NCI-H345 treated with DMSO at 0.1 percent for 48 hours (cell line): Measurements from ENCODE around the gene MAL.

Experiments
- DNase-seq: peaks from one replicate; lab custom pipeline; 2025; ENCODE audit not compliant: unreplicated experiment; lab: John Stamatoyannopoulos, UW

MAL gene

GRCh38 chr2:95015261-95015912 is 10.1 kb upstream of the MAL start:
- DNase-seq = no peak

DNA sequence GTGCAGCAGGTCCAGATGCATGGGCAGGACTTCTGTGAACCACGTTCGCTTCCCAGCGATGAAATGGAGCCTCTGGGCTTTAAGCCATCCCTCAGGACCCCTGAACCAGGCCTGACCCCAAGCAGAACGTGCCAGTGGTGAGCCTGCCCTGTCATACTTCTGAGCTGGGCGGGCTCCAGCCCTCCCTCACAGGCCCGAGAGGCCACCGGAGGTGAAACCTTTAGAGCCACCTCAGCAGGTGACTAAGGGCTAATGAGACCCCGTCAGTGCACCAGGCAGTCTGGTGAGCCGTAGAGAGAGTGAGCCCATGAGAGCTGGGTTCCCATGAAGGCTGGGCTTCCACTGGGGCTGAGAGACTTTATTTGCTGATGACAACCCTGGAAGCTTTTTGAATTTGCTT is 8.9 kb upstream of the MAL start:
- no peak for DNase-seq

DNA sequence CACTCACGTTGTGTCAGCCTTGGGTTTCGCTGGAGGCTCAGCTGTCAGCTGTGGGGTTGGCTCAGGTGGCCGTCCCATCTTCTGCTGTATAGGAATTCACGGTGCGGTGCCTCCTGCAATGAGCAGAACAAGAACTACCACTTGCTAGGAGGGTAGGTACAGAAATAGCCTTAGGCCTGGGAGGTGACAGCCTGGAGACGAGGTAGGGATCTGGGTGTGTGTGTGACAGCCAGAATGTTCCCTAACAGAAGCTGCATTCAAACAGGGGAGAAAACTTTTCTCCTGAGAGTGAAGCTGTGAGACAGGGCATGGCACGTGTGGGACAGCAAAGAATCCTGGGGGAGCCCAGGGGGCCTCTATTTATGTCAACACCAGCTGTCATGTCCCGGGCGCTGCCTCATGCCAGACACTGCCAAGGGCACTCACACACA is 8.4 kb upstream of the MAL start:
- no peak for DNase-seq

DNA sequence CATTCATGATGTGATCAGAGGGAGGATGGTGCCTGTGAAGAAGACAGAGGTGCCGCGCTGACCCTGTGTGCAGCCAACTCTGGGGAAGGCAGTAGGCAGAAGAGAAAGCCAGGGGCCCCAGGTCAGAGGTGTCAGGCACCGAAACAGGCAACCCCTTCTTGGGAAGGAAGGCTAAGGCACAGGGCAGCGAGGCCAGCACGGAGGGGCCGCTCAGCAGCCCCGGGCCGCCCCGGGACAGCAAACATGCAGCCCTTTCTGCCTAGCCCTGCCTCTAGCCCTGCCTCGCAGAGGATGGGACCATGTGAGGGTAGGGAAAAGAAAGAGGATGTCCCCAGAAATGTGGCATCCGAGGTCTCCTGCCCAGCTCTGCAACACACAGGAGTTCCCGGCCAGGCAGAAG is 7.7 kb upstream of the MAL start:
- DNase-seq = no peak

- no peak for DNase-seq
Observed at GRCh38 chr2:95018301-95018700, 7.2 kb upstream of the MAL start.

DNA sequence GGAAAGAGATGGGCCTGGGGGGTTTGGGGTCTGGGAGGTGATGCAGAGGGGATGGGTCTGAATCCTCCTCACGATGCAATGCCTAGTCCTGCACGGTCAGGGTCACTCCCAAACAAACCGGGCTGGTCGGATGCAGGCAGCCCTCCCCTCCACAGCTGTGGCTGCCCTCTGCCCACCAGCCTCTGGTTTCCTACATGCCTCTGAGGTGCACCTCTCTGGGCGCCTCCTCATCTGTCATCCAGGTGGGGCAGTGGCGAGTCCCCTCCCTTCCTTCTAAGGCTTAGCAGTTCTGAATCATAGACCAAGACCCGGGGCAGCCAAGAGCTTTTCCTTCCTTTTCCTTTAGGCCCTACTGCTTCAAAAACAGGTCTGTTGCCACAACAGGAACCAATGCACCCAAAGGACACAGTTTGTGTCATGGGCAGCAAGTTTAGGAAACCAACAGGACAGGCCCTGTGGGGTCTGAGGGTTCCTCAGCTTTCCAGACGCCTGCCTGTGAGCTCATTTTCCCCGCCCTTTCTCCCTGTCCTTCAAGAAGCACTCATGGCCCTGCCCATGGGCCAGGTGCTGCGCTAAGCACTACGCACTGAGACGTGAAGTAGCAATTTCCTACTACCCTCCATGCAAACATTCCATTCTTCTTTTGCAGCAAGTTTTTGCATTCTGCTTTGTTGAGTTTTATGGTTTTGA is 6.5 kb upstream of the MAL start:
- DNase-seq = no peak

- DNase-seq = no peak
Observed at GRCh38 chr2:95019572-95019971, 5.9 kb upstream of the MAL start.

GRCh38 chr2:95020275-95021022 is 5.1 kb upstream of the MAL start:
- DNase-seq = no peak

DNA sequence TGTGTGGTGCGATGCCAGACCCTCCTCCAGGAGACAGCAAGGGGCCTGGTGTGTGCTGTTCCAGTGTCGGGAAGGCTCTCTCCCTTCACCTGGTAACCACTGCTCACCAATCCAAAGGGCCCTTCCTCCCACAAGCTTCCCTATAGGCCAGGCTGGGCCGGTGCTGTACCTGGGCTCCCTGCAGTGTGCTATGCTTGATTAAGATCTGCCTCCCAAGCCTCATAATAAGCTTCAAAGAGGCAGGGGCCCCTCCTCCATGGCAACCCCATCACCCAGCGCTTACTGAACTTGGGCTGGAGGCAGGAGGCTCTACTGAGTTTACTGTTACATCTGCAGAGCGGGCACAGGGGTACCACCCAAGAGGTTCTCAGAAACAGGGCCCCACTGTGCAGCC is 4.5 kb upstream of the MAL start:
- DNase-seq = no peak

- no peak for DNase-seq
Observed at GRCh38 chr2:95021847-95022246, 3.7 kb upstream of the MAL start.

- peak; percentile 68 for DNase-seq
Observed at GRCh38 chr2:95022309-95023221, 2.9 kb upstream of the MAL start.

DNA sequence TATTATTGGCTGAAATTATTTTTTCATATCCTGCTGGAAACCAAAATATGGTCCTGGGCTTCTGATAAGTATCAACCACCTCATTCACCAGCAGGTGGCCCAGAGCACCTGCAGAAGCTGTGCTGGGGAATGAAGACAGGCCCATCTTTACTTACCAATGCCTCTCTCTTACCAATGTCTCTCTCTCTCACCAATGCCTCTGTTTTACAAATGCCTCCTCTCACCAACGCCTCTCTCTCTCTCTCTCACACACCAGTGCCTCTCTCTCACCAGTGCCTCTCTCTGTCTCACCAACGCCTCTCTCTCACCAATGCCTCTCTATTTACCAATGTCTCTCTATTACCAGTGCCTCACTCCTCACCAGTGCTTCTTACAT is 2.3 kb upstream of the MAL start:
- peak; percentile 46 for DNase-seq

DNA sequence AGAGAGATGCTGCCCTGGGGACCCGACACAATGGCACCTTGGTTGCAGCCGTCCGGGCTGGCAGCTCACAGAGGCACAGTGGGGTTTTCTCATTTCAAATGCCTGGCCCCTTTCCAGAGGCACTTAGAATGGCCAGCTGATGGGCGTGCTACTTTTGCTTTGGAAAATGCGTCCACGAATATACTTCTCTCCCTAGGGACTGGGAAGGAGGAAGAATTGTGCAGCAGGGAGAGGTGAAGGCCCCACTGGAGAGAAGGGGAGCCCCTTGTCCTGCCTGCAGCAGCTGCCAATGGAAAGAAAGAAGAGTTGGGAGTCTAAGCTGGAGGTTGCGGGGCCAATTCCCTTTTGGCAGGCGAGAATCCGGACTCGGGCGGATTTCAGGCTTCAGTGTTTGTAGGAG is 1.1 kb upstream of the MAL start:
- peak; percentile 68 for DNase-seq

DNA sequence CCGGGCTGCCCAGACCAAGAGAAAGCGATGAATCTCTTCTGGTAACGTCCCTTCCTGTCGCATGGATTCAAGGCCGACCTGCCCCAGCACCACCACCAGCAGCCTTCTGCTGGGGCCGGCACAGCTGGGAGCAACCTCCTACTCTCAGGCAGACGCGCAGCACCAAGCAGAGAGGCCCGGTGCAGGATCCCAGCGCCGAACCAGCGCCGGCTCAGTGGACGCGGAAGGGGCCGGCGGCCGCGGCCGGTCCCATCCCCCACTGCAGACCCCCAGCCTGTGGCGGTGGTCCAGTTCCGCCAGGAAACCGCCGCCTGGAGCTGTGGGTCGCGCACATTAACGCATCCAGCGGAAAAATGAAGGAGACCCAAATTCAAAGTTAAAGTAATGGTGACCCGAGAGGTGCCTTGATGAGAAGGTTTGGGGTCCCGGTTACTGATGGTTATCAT is 525 bp upstream of the MAL start:
- DNase-seq = no peak

DNA sequence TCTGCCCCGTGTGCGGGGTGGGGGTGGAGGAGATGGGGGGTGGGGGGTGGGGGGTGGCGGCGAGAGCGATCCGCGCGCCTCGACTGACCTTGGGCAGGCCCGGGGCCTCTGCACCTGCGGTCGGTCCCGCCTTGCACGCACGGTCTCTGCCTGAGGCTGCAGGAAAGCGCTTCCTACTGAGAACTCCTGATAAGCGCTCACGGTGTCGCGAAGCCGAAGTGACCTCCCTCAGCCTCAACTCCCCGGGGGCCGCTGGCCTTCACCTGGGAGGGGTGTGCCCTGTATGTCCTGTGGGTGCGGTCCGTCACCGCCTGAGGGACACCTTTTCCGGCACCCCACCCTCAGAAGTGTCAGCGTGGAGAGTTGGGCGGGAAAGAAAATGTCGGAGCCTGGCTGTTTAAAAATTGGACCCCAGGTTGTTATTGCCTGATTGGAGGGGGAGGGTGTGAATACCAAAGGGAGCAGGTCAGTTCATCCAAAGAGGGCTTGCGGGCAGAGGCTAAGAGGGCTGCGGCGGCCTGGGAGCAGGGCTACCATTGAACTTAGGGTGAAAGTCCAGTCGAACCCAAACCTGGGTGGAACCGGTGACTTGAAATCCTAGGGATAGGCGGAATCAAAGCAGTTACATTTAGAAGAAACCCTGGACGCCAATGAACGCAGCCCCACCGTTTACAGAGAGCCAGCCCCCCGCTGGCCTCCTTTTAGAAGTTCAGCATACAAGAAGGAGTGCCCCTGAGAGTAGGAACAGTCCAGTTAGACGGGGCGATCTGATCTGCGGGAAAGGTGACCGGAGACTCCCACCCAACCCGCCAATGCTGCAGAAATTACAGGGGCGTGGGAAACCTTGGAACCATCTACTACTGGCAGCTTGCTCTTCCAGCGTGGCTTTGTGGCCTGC is 1.2 kb downstream of the MAL start:
- no peak for DNase-seq

DNA sequence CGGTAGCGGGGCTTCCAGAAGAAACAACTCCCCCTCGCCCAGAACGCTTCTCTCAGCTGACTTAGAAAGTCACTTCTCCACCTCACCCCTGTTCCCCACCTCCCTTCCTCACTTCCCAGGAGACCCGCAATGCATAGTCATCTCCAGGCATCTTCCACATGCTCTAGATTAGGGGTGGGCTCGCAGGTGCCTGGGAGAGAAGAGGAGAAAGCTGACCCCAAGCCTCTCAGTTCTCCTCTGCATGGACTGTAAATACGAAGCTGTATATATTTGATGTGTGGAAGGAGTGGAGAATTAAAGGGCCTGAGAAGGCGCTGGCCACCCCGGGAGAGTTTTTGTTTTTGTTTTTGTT is 1.8 kb downstream of the MAL start:
- no peak for DNase-seq

DNA sequence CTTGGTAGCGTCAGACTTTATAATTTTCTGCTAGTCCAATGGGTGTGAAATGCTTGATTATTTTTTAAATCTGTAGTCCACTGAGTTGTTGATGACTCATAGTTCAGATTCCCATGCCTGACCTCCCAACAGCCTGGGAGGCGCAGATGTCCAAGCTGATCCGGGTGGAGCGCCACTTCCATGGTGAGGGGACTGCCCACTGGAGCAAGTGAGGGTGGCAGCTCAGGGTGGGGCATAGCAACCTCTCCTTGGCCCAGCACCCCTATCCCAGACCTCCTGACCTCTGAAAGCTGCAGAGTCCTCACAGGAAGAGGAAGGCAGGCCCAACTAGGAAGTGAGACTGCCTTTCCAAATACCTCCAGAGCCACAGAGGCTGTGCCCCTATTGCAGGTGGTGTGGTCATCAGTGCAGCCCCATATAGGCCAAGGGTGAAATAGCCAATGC is 4.4 kb downstream of the MAL start:
- no peak for DNase-seq

DNA sequence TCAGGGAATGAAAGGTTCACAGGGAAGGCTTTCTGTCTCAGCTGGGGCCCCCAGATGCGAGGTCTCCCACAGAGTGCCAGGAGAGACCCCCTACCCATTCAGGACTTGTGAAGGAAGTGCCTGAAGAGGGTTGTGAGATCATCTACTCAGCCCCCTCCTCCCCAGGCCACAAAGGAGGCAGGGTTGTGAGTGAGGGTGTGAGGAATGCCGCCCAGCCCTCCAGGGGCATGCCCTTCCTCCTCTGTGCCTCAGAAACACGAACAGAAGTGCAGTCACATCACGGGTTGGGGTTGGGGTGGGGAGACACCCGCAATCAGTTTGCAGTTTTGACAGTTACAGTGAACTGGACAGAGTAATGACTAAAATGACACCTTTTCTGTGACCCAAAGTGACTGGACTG is 5.0 kb downstream of the MAL start:
- no peak for DNase-seq

DNA sequence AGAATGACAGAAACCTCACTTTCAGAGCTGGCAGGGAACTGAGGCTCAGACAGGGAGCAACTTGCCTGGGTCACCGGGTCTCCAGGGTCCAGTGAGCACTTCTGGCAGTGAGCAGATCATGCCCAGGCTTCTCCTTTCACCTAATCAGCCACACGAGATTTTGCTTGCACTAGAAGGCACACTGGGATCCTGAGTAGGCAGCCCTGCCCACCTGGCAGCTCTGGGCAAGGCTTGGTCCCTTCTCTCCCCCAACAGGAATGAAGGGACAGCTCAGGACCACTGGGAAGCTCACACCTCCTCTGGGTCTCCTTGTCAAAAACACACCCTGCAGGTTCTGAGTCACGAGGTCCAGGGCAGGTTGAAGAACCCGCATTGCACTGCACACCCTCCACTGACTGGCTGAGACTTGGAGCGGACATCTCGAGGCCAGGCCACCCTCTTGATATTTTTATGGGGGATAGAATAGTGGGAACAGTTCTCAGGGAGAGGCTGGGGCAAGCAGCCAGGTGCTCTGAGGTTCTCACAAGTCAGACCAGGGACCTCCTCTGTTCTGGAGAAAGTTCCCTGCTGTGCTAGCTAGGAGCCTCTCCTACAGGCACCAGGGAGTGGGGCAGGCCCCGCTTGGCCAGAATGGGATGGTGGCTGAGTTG is 5.7 kb downstream of the MAL start:
- DNase-seq = no peak

GRCh38 chr2:95031726-95032116 is 6.2 kb downstream of the MAL start:
- no peak for DNase-seq
